ENCODE results near the gene KRTAP10-3. TPM values are rescaled to one million over a fixed set of nuclear protein-coding genes. Genes with fewer than 3 reads are reported as not detected.

KRTAP10-3 gene
- total RNA-seq, 2 donors from 2014 or later, result not detected

DNA sequence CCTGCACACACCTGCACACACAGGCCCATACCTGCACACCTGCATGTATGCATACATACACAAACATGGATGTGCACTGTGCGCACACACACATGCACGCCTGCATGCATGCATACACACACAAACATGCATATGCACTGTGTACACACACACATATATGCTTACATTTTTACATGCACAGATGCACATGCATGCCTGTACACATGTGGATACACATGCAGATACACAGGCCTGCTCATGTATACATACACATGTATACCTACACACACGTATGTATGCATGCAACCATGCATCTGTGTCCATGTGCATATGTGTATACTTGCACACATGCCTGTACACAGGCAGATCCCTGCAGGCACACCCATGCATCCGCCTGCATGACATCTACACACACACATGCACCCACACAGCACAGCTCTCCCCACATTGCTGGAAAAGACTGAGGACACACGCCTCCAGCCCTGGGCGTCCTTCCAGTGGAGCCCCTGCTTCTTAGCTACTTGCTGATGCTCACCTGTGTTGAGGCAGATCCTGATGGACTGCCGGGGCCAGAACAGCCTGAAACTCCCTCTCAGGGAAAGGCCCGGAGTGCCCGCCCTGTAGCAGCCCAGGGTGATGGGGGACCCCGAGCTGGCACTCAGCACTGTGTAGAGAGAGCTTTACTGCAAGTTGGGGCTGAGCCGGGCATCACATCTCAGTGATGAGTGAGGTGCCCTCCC lies 47.2 kb downstream of the KRTAP10-3 start:
- no peak for DNase-seq
- H3K4me3 ChIP-seq, result no peak overlapping the region
- intact Hi-C loops (cut with DNase I), result loop anchor here (10.0 kb wide), 1 partner anchor 293 kb away; the partner anchor contains the start of gene UBE2G2

GRCh38 chr21:44510508-44511218 lies 47.9 kb downstream of the KRTAP10-3 start:
- ATAC-seq (peak; percentile 67), DNase-seq (peak; percentile 66 to 79 (median 72))
- Histone ChIP-seq H3K36me3 (replicated peaks in 1 of 2; ENCODE audit: insufficient read depth in 1 of 2, low read depth in 2 of 2) (no peaks in the 10 kb centered on the region), H3K4me3 (no peak overlapping the region), H3K9me3 (no peaks in the 10 kb centered on the region), H3K4me1 (peaks cover 14% of the 10 kb centered on the region), H3K27me3 (no peaks in the 10 kb centered on the region), H3K27ac (no peak overlapping the region)
- intact Hi-C loops (cut with DNase I), result loop anchor here (10.0 kb wide), 1 partner anchor 294 kb away; the partner anchor contains the start of gene UBE2G2
- 7% methylated on average over 6 to 36 of the region's 36 CpGs for WGBS, 2 donors
- no peak for TF ChIP-seq POLR2A (IDR thresholded peaks at IDR 0.05)
- TF ChIP-seq, protein P1, sequence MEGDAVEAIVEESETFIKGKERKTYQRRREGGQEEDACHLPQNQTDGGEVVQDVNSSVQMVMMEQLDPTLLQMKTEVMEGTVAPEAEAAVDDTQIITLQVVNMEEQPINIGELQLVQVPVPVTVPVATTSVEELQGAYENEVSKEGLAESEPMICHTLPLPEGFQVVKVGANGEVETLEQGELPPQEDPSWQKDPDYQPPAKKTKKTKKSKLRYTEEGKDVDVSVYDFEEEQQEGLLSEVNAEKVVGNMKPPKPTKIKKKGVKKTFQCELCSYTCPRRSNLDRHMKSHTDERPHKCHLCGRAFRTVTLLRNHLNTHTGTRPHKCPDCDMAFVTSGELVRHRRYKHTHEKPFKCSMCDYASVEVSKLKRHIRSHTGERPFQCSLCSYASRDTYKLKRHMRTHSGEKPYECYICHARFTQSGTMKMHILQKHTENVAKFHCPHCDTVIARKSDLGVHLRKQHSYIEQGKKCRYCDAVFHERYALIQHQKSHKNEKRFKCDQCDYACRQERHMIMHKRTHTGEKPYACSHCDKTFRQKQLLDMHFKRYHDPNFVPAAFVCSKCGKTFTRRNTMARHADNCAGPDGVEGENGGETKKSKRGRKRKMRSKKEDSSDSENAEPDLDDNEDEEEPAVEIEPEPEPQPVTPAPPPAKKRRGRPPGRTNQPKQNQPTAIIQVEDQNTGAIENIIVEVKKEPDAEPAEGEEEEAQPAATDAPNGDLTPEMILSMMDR (IDR thresholded peaks at IDR 0.05), result peak; percentile 68 to 88 (median 85)

More for the DNA sequence above, 47.2 kb downstream of the KRTAP10-3 start:
- no peak for ATAC-seq
- 73 to 86% methylated on average over 10 to 11 of the region's 11 CpGs for WGBS, 2 donors
- no peak for TF ChIP-seq POLR2A (IDR thresholded peaks at IDR 0.05)
- TF ChIP-seq, protein P1 (IDR thresholded peaks at IDR 0.05), result no peak
- no peaks in the 10 kb centered on the region for H3K9me3 ChIP-seq
- no peak overlapping the region for H3K27ac ChIP-seq
- no peaks in the 10 kb centered on the region for H3K27me3 ChIP-seq
- H3K4me1 ChIP-seq, result peaks cover 14% of the 10 kb centered on the region
- H3K36me3 ChIP-seq (replicated peaks in 1 of 2; ENCODE audit: insufficient read depth in 1 of 2, low read depth in 2 of 2), result no peaks in the 10 kb centered on the region

GRCh38 chr21:44510109-44510507 lies 48.5 kb downstream of the KRTAP10-3 start:
- no peak overlapping the region for H3K4me3 ChIP-seq
- H3K9me3 ChIP-seq, result no peaks in the 10 kb centered on the region
- no peaks in the 10 kb centered on the region for H3K36me3 ChIP-seq (replicated peaks in 1 of 2; ENCODE audit: insufficient read depth in 1 of 2, low read depth in 2 of 2)
- WGBS, 2 donors, result 0 to 34% methylated on average over 7 to 18 of the region's 18 CpGs
- H3K27me3 ChIP-seq, result no peaks in the 10 kb centered on the region
- intact Hi-C loops (cut with DNase I), result loop anchor here (10.0 kb wide), 1 partner anchor 295 kb away; the partner anchor contains the start of gene UBE2G2
- DNase-seq, result no peak
- TF ChIP-seq, protein P1 (IDR thresholded peaks at IDR 0.05), result no peak
- TF ChIP-seq POLR2A (IDR thresholded peaks at IDR 0.05), result no peak
- peaks cover 14% of the 10 kb centered on the region for H3K4me1 ChIP-seq
- H3K27ac ChIP-seq, result no peak overlapping the region
- no peak for ATAC-seq

GRCh38 chr21:44509539-44509938 lies 49.1 kb downstream of the KRTAP10-3 start:
- WGBS, 2 donors, result 28 to 41% methylated on average over 9 to 12 of the region's 12 CpGs
- no peak overlapping the region for H3K4me3 ChIP-seq
- DNase-seq (peak; percentile 93 to 96 (median 96)), ATAC-seq (peak; percentile 95)
- no peaks in the 10 kb centered on the region for H3K9me3 ChIP-seq
- no peak overlapping the region for H3K27ac ChIP-seq
- TF ChIP-seq, protein P1 (IDR thresholded peaks at IDR 0.05), result peak in 6 of 7 experiments; percentile 27 to 90 (median 79)
- no peak for TF ChIP-seq POLR2A (IDR thresholded peaks at IDR 0.05)
- H3K27me3 ChIP-seq, result no peaks in the 10 kb centered on the region
- no peaks in the 10 kb centered on the region for H3K36me3 ChIP-seq (replicated peaks in 1 of 2; ENCODE audit: insufficient read depth in 1 of 2, low read depth in 2 of 2)
- intact Hi-C loops (cut with DNase I), result no loop called here
- H3K4me1 ChIP-seq, result peaks cover 14% of the 10 kb centered on the region

Data from body of pancreas (tissue), 4 donors.